GM10847 (cell line): Measurements from ENCODE around the gene B4GALNT1.

Experiments used
- POLR2A ChIP-seq: IDR thresholded peaks from 2 replicates; pipeline ENCODE4 v1.6.1; 2011; ENCODE audit not compliant: insufficient read length; ENCODE audit errors: extremely low read depth

B4GALNT1 gene

DNA sequence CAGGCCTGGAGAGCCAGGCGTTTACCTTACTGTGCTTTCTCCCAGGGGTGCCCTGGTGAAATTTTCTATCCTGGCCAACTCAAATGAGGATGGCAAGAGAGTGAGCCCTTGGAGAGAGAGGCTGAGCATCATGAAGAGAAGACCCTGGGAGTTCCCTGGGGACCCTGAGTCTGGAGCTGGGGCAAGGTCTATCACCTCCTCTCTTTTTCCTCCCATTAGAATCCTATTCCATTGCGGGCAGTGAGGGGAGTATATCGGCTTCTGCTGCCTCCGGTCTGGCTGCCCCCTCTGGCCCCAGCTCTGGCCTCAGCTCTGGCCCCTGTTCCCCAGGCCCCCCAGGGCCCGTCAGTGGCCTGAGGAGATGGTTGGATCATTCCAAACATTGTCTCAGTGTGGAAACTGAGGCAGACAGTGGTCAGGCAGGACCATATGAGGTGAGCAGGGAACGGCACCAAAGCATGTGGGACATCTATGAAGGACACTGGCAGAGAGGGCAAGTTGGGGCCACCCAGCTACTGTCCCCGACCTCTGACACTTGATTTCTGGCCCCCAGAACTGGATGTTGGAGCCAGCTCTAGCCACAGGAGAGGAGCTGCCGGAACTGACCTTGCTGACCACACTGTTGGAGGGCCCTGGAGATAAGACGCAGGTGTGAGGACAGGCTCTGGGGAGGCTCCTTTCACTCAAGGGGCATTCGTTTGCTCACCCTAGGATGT is 20.1 kb downstream of the B4GALNT1 start:
- TF ChIP-seq POLR2A = no peak

GRCh38 chr12:57611827-57612710 is 20.9 kb downstream of the B4GALNT1 start:
- TF ChIP-seq POLR2A = no peak

GRCh38 chr12:57611108-57611826 is 21.7 kb downstream of the B4GALNT1 start, which contains the start of gene ARHGEF25:
Gene ARHGEF25, plus strand, starts transcription at chr12:57611435. Its CDS starts 460 bp downstream, at chr12:57611895.
- TF ChIP-seq POLR2A = peak; percentile 37

DNA sequence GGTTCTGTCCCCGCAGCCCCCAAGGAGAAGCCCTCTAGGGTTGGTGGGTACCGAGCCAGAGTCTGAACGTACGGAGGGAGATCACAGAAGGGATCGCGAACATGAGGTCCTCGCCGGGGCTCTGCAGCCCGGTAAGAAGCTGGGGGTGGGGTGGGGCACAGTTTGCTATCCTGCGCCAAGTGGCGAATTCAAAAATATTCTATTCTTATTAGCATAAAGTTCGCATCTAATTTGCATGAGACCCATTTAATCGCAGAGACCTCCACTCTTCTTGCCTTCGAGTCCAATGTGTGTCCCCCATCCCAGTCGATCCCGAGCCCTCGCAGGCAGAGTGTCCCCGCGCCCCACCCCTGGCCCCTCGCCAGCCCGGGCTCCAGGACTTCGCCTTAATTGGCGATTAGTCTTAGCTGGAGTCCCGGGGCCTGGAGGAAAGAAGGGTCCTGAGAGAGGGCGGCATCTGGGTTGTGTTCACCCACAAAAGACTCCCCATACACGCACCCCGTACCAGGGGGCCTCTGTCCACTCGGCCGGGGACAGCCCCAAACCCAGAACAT is 22.4 kb downstream of the B4GALNT1 start:
- TF ChIP-seq POLR2A = no peak

GRCh38 chr12:57609781-57610553 is 23.0 kb downstream of the B4GALNT1 start:
- TF ChIP-seq POLR2A = no peak

DNA sequence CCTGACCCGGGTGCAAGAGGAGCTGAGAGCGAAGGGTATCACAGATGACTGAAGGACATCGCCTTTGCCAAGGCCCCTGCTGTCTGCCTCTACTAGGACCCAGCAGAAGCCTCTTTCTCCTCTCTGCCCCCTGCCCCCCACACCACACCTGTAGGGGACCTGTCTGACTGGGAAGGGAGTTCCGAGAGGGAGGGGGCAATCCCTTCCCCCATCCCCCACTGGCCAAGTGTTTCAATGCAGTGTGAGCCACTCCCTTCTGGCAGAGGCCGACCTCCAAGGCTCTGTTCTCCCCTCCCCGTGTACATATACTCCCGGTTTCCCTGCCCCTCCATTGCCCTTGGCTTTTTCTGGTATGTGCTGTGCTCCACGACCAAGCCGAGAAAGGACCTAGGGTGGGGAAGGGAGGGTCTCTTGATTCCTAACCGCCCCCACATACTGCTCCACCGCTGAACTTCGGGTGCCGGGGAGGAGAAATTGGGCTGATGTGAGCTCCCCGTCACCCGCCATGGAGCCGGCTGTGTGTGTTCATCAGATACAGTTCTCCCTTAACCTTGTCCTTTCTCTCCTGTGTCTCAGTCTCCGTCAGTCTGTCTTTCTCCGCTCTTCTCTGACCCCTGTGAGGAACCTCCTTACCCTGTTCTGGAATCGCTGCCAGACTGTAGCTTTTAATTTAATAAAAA is 23.8 kb downstream of the B4GALNT1 start:
- TF ChIP-seq POLR2A = no peak

DNA sequence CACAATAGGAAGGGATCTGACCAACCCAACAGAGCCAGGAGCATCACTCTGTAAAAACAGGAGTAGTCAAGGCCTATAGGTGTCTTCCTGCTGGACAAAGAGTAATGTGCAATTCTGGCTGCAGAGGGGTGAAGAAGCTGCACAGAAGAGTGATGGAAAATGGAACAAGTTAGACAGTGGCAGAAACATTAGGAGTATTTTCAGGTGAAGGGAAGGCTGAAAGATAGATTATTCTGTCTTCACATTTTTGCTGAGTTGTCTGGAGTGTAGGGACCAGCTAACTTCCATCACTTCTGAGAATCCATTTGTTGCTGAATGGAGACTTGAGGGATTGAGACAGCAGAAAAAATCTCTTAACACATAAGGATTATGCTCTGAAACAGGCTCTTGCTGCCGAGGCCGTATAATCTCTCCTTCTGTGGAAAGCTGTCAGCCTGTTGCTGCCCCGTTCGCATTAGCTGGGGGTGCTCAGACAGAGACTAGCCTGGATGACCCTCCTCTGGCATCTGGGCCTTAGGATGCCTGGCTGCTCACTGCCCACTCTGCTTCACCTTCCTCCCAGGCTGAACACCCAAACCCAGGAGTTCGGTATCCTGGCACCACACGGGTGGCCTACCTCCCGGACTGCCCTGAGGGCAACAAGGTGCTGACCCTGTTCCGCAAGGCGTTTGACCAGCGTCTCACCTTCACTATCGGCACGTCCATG is 24.9 kb downstream of the B4GALNT1 start:
- TF ChIP-seq POLR2A = no peak

DNA sequence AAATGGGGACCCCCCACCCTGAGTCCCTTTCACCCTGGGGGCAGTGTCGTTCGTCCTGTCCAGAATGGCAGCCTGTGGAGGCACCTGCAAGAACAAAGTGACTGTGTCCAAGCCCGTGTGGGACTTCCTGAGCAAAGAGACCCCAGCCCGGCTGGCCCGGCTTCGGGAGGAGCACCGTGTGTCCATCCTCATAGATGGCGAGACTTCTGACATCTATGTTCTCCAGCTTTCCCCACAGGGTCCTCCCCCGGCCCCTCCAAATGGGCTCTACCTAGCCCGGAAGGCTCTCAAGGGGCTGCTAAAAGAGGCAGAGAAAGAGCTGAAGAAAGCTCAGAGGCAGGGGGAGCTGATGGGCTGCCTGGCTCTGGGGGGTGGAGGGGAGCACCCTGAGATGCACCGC is 26.2 kb downstream of the B4GALNT1 start:
- TF ChIP-seq POLR2A = no peak

DNA sequence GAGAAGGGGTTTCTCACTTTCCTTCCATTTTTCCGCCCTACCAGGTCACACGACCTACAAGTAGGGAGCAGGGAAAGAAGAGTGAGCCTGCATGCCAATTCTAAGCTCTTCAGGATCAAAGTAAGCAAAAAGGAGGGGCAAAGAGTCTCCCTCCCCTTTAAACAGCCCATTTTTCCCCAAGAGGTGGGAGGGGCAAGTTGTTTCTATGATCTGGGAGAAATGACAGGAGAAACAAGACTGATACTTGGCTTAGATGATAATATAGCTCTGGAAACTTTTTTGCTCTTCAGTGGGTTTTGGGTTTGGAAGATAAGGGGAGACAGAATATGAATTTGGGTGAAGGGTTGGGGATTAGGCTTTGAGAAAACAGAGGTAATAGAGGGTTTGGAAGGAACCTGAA is 26.6 kb downstream of the B4GALNT1 start:
- no peak for TF ChIP-seq POLR2A

DNA sequence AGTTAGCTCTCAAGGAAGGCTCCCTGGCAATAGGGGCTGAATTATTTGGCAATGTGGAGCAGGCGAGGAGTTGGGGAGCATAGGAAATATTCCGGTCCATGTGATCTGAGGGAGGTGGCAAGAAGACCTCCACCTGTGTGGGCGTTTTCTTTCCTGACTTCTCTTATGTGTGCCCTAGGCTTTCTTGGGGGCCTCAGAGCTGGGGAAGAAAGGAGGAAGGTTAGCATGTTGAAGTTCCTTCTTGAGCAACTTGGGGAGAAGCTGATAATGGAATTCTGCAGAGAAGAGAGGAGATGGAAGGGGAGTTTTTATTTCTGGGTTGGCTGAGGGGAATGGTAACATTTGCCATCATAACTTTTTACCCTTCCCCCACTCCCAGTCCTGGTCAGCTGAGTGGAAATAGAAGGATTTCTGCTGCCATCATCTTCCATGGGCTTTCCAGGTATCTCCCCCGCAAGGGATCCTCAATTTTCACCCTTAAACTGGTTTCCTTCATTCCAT is 27.1 kb downstream of the B4GALNT1 start:
- TF ChIP-seq POLR2A = no peak

- TF ChIP-seq POLR2A = peak; percentile 6
Measured at GRCh38 chr12:57604992-57605810, 27.8 kb downstream of the B4GALNT1 start.

DNA sequence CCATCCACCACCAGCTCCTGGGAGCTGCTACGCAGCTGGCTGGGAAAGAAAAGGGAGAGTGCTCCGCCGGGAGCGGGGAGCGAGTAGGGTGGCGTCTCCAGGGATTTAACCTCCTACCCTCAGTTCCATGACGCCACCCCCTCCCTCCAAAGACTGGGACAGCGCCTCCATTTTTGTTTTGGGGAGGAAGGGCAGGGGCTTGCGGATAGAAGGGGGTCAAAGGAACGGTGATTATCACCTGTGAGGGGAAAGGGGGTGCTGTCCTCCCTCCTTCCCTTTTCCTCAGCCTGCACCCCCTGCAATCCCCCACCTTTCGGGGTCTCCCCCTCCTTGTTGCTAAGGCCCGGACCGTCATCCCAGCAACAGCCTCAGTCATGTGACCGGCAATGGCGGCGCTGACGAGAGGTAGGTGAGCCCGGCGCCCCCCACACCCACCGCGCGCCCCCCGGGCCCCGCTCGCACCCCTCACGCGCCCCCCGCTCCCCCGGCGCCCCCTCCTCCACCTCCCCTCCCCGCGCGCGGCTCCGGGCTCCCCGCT is 28.5 kb downstream of the B4GALNT1 start, which contains the start of gene DTX3:
Gene DTX3 (plus strand): TSS at position 371 of the 538 bp plus-strand sequence. CDS start 1,694 bp downstream, outside the sequence.
- peak; percentile 9 for TF ChIP-seq POLR2A
